A549 (cell line): Measurements from ENCODE around the gene PTGDS. TPM values are rescaled to one million over a fixed set of nuclear protein-coding genes. Genes with fewer than 3 reads are reported as not detected.

Source experiments
- ATAC-seq, 2 experiments: fragments of 200-7000 bp in 1 of 2; fragments of >200 bp in 1 of 2; cut with Nextera tagmentation in 1 of 2; cut with Tn5 transposase in 1 of 2; 3 replicates each; pipeline versions ENCODE4 v1.8.0 to v1.9.1; 2018 to 2020; ENCODE audit warnings: mild to moderate bottlenecking in 1 of 2, moderate library complexity in 1 of 2
- CTCF ChIA-PET: fragments of 300-600 bp; sonication (Branson Sonifier 250); formaldehyde crosslinking; extraction: SDS; loops from one replicate; lab custom pipeline; 2021; ENCODE audit warnings: antibody characterized with exemption, inconsistent platforms; lab: Yijun Ruan, JAX
- POLR2A ChIA-PET: fragments of 350-600 bp; formaldehyde crosslinking; extraction: SDS; loops from one replicate; lab custom pipeline; 2021; ENCODE audit warnings: antibody characterized with exemption, inconsistent platforms; lab: Yijun Ruan, JAX
- DNase-seq, 2 experiments: peaks; one replicate each; pipeline versions ENCODE4 v3.0.0 to v3.0.0-alpha.2; 2011 to 2016; ENCODE audit warnings: low read depth in 1 of 2, low spot score in 1 of 2
- FAIRE-seq: peaks from 2 replicates; lab custom pipeline; 2011; peaks lifted over from hg19 to GRCh38; lab: Jason Lieb, UNC
- H3K27ac ChIP-seq, 2 experiments: fragments of >200 bp; sonication (Bioruptor Twin); formaldehyde crosslinking; 3 replicates each; pipeline ENCODE4 v1.5.1; 2016 to 2017
- H3K4me1 ChIP-seq: fragments of >200 bp; sonication (Bioruptor Twin); formaldehyde crosslinking; 3 replicates; pipeline ENCODE4 v1.6.1; 2016
- H3K4me2 ChIP-seq: fragments of >200 bp; sonication (Bioruptor Twin); formaldehyde crosslinking; 3 replicates; pipeline ENCODE4 v1.6.1; 2016
- H3K4me3 ChIP-seq: fragments of >200 bp; sonication (Bioruptor Twin); formaldehyde crosslinking; 3 replicates; pipeline ENCODE4 v1.5.1; 2016
- H3K9me3 ChIP-seq: fragments of >200 bp; sonication (Bioruptor Twin); formaldehyde crosslinking; 3 replicates; pipeline ENCODE4 v1.6.1; 2016
- BCL3 ChIP-seq: fragments of >200 bp; sonication (Bioruptor Twin); formaldehyde crosslinking; IDR thresholded peaks from 3 replicates; pipeline ENCODE4 v1.6.1; 2016
- BHLHE40 ChIP-seq: IDR thresholded peaks from 2 replicates; pipeline ENCODE4 v1.6.1; 2012; ENCODE audit warnings: low read depth, low read length, inconsistent platforms
- CBX8 ChIP-seq: fragments of 200-600 bp; sonication (generic); IDR thresholded peaks from 2 replicates; pipeline ENCODE4 v1.6.1; 2016
- CTCF ChIP-seq: fragments of >200 bp; sonication (Bioruptor Twin); formaldehyde crosslinking; IDR thresholded peaks from 3 replicates; pipeline ENCODE4 v1.5.1; 2016
- E2F6 ChIP-seq: IDR thresholded peaks from 2 replicates; pipeline ENCODE4 v1.6.1; 2012; ENCODE audit warnings: low read depth, borderline replicate concordance
- EHF ChIP-seq: fragments of 250-450 bp; sonication (Bioruptor Pico); IDR thresholded peaks from 2 replicates; pipeline ENCODE4 v1.5.0; 2020; ENCODE audit warnings: mild to moderate bottlenecking
- EP300 ChIP-seq, 2 experiments: fragments of >200 bp; sonication (Bioruptor Twin); formaldehyde crosslinking; IDR thresholded peaks; 2 replicates in 1 of 2; 3 replicates in 1 of 2; pipeline ENCODE4 v1.6.1; 2016 to 2017
- HOXA7 ChIP-seq: fragments of 250-450 bp; sonication (Bioruptor Pico); IDR thresholded peaks from 2 replicates; pipeline ENCODE4 v1.5.0; 2020; ENCODE audit warnings: mild to moderate bottlenecking, moderate library complexity
- HOXB13 ChIP-seq: fragments of 250-450 bp; sonication (Bioruptor Pico); IDR thresholded peaks from 2 replicates; pipeline ENCODE4 v1.5.0; 2020; ENCODE audit warnings: low read depth, mild to moderate bottlenecking, moderate library complexity
- KDM1A ChIP-seq: fragments of 200-600 bp; sonication (generic); IDR thresholded peaks from 2 replicates; pipeline ENCODE4 v1.6.1; 2016; ENCODE audit warnings: low read depth, mild to moderate bottlenecking
- KDM5A ChIP-seq: fragments of 200-600 bp; sonication (generic); IDR thresholded peaks from 2 replicates; pipeline ENCODE4 v1.6.1; 2016; ENCODE audit warnings: antibody characterized with exemption, mild to moderate bottlenecking
- NPAS2 ChIP-seq: fragments of 250-450 bp; sonication (Bioruptor Pico); IDR thresholded peaks from 2 replicates; pipeline ENCODE4 v1.8.0; 2022; ENCODE audit warnings: mild to moderate bottlenecking, moderate library complexity, borderline replicate concordance
- NR3C1 ChIP-seq: fragments of >200 bp; sonication (Bioruptor Twin); formaldehyde crosslinking; IDR thresholded peaks from 3 replicates; pipeline ENCODE4 v1.6.1; 2017
- POLR2A ChIP-seq: IDR thresholded peaks from 2 replicates; pipeline ENCODE4 v1.6.1; 2012; ENCODE audit warnings: mild to moderate bottlenecking, low read length
- RAD21 ChIP-seq, 2 experiments: fragments of >200 bp in 1 of 2; sonication (Bioruptor Twin) in 1 of 2; formaldehyde crosslinking in 1 of 2; IDR thresholded peaks in 1 of 2; conservative IDR thresholded peaks in 1 of 2; 2 replicates in 1 of 2; 3 replicates in 1 of 2; pipeline ENCODE4 v1.6.1; 2012 to 2018; ENCODE audit warnings: inconsistent platforms in 1 of 2
- RARB ChIP-seq: fragments of 250-450 bp; sonication (Bioruptor Pico); IDR thresholded peaks from 2 replicates; pipeline ENCODE4 v1.8.0; 2021; ENCODE audit warnings: mild to moderate bottlenecking, moderate library complexity
- RCOR1 ChIP-seq: fragments of 150-350 bp; IDR thresholded peaks from 2 replicates; pipeline ENCODE4 v1.6.1; 2014; ENCODE audit warnings: antibody characterized with exemption, low read length, low read depth
- RFX5 ChIP-seq: fragments of 450-650 bp; IDR thresholded peaks from 2 replicates; pipeline ENCODE4 v1.7.1; 2014; ENCODE audit warnings: antibody characterized with exemption, mild to moderate bottlenecking, moderate library complexity
- SREBF2 ChIP-seq: fragments of 450-650 bp; IDR thresholded peaks from 2 replicates; pipeline ENCODE4 v1.6.1; 2014; ENCODE audit warnings: mild to moderate bottlenecking, moderate library complexity
- TP53 ChIP-seq: fragments of 250-450 bp; sonication (Bioruptor Pico); IDR thresholded peaks from 2 replicates; pipeline ENCODE4 v1.5.0; 2021; ENCODE audit warnings: mild to moderate bottlenecking, moderate library complexity
- ZNF302 ChIP-seq: fragments of 250-450 bp; sonication (Bioruptor Pico); IDR thresholded peaks from 2 replicates; pipeline ENCODE4 v1.9.0; 2021; ENCODE audit warnings: inconsistent platforms, mild to moderate bottlenecking, moderate library complexity
- WGBS: methylation state at CpG from one replicate; pipeline ENCODE4 v1.1.6; 2017; ENCODE audit errors: missing lambda C conversion rate; 5-methylcytosine and 5-hydroxymethylcytosine counted together
- polyA plus RNA-seq, 4 experiments: library from polyadenylated mRNA; depleted of rRNA in 3 of 4; stranded (reverse); fragments of >200 nt; fragmentation: RNase III in 1 of 4; extraction: RNeasy Plus Mini Kit Qiagen cat#74134 plus additional on column Dnase treatment in 1 of 4; gene quantifications; 2 replicates in 3 of 4; 3 replicates in 1 of 4; pipeline ENCODE4 v1.2.3, GENCODE V29; 2011 to 2017
- TF ChIP-seq, protein P1 (sequence below): fragments of 250-450 bp; sonication (Bioruptor Pico); IDR thresholded peaks from 2 replicates; pipeline ENCODE4 v1.5.0; 2020; ENCODE audit warnings: low read depth, mild to moderate bottlenecking, moderate library complexity
- TF ChIP-seq, protein P2 (sequence below): IDR thresholded peaks from 2 replicates; pipeline ENCODE4 v1.6.1; 2012

PTGDS gene
- polyA plus RNA-seq, 2 of the 4 experiments (the other 2 are of a cell fraction), result 0.26 to 0.31 TPM

- no peak overlapping the region for H3K4me2 ChIP-seq
- no peak for FAIRE-seq
- WGBS, result 97% methylated on average over 25 of the region's 25 CpGs
Measured at GRCh38 chr9:137015540-137015930, 38.2 kb downstream of the PTGDS start.

DNA sequence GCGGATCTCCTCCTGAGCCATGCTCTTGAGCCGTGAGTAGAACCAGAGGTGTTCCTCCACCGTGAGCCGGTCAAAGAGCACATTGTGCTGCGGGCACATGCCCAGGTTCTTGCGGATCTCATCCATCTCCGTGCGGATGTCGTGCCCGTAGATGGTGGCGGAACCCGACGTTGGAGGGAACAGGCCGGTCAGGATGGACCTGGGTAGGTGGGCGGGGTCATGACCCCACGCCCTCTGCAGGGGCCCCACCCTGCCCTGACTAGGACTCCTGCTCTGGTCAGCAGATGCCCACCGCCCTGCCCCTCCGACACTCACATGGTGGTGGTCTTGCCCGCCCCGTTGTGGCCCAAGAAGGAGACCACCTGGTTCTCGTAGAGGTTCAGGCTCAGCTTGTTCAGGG is 38.7 kb downstream of the PTGDS start:
- CTCF ChIA-PET, result interaction anchor here (1.1 to 7.6 kb wide), 5 partner anchors 13 to 51 kb away, joined by 3 to 62 read pairs (median 8); partner anchors contain the start of genes ABCA2 and FUT7
- WGBS, result 91% methylated on average over 15 of the region's 21 CpGs
- ATAC-seq (no peak), DNase-seq (no peak), FAIRE-seq (no peak)
- no peaks in the 10 kb centered on the region for H3K9me3 ChIP-seq
- no peak overlapping the region for H3K27ac ChIP-seq
- no peaks in the 10 kb centered on the region for H3K4me1 ChIP-seq
- no peak overlapping the region for H3K4me2 ChIP-seq
- TF ChIP-seq SREBF2 (no peak), NPAS2 (CRISPR knock-in tag) (no peak), BCL3 (no peak)
- POLR2A ChIA-PET, result no interaction called here
- H3K4me3 ChIP-seq, result no peak overlapping the region

More at GRCh38 chr9:137015540-137015930, 38.2 kb downstream of the PTGDS start:
- ATAC-seq (no peak), DNase-seq (no peak)
- ChIA-PET POLR2A (interaction anchor here (1.0 kb wide), 1 partner anchor 24 kb away, joined by 3 read pairs; the partner anchor contains the start of gene PAXX), CTCF (interaction anchor here (0.9 to 7.6 kb wide), 6 partner anchors 13 to 52 kb away, joined by 3 to 62 read pairs (median 6); partner anchors contain the start of genes ABCA2, FUT7 and LCNL1)
- TF ChIP-seq CBX8, result no peak
- TF ChIP-seq RCOR1, result no peak
- no peak for TF ChIP-seq KDM1A
- TF ChIP-seq, protein P1, sequence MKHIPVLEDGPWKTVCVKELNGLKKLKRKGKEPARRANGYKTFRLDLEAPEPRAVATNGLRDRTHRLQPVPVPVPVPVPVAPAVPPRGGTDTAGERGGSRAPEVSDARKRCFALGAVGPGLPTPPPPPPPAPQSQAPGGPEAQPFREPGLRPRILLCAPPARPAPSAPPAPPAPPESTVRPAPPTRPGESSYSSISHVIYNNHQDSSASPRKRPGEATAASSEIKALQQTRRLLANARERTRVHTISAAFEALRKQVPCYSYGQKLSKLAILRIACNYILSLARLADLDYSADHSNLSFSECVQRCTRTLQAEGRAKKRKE (CRISPR knock-in tag), result no peak
- TF ChIP-seq SREBF2, result no peak
- TF ChIP-seq RAD21 (conservative IDR thresholded peaks at IDR 0.05 in 1 of 2, IDR thresholded peaks at IDR 0.05 in 1 of 2), result no peak
- no peak for TF ChIP-seq RARB (CRISPR knock-in tag)
- TF ChIP-seq BHLHE40, result no peak
- no peak for TF ChIP-seq TP53 (CRISPR knock-in tag)
- TF ChIP-seq NR3C1, result no peak
- no peak for TF ChIP-seq NPAS2 (CRISPR knock-in tag)
- TF ChIP-seq, protein P2, sequence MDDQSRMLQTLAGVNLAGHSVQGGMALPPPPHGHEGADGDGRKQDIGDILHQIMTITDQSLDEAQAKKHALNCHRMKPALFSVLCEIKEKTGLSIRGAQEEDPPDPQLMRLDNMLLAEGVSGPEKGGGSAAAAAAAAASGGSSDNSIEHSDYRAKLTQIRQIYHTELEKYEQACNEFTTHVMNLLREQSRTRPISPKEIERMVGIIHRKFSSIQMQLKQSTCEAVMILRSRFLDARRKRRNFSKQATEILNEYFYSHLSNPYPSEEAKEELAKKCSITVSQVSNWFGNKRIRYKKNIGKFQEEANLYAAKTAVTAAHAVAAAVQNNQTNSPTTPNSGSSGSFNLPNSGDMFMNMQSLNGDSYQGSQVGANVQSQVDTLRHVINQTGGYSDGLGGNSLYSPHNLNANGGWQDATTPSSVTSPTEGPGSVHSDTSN, result no peak
- TF ChIP-seq KDM5A, result no peak
- TF ChIP-seq RFX5, result no peak
- no peak for TF ChIP-seq HOXB13
- TF ChIP-seq E2F6, result no peak
- no peak for TF ChIP-seq EHF (CRISPR knock-in tag)
- TF ChIP-seq ZNF302 (CRISPR knock-in tag), result no peak
- TF ChIP-seq EP300 (IDR thresholded peaks at IDR 0.05), result no peak
- H3K4me3 ChIP-seq, result no peak overlapping the region
- no peaks in the 10 kb centered on the region for H3K9me3 ChIP-seq
- no peaks in the 10 kb centered on the region for H3K4me1 ChIP-seq
- no peak overlapping the region for H3K27ac ChIP-seq

- ATAC-seq, result no peak
Measured at GRCh38 chr9:137016436-137016835, 39.1 kb downstream of the PTGDS start.

More at GRCh38 chr9:137016436-137016835, 39.1 kb downstream of the PTGDS start:
- ChIA-PET CTCF (interaction anchor here (0.8 to 7.6 kb wide), 6 partner anchors 13 to 51 kb away, joined by 3 to 62 read pairs (median 6); partner anchors contain the start of genes ABCA2, FUT7 and NPDC1), POLR2A (no interaction called here)
- H3K27ac ChIP-seq, result no peak overlapping the region
- no peaks in the 10 kb centered on the region for H3K4me1 ChIP-seq
- no peak overlapping the region for H3K4me3 ChIP-seq
- WGBS, result 86% methylated on average over 1 of the region's 16 CpGs
- FAIRE-seq (no peak), DNase-seq (no peak)
- no peaks in the 10 kb centered on the region for H3K9me3 ChIP-seq
- TF ChIP-seq NR3C1 (no peak), TP53 (CRISPR knock-in tag) (no peak), POLR2A (no peak), HOXA7 (CRISPR knock-in tag) (no peak), CTCF (no peak)
- TF ChIP-seq, protein P2, result no peak
- H3K4me2 ChIP-seq, result no peak overlapping the region
